GM12873 (cell line): ENCODE results near the gene S100A5.

Source experiments
- TF ChIP-seq, protein P1 (sequence below): IDR thresholded peaks from 2 replicates; pipeline ENCODE4 v1.5.1; 2012; ENCODE audit warnings: low read depth, mild to moderate bottlenecking, moderate library complexity, low read length, control low read depth; ENCODE audit not compliant: insufficient read depth; ENCODE audit errors: missing control alignments

S100A5 gene

DNA sequence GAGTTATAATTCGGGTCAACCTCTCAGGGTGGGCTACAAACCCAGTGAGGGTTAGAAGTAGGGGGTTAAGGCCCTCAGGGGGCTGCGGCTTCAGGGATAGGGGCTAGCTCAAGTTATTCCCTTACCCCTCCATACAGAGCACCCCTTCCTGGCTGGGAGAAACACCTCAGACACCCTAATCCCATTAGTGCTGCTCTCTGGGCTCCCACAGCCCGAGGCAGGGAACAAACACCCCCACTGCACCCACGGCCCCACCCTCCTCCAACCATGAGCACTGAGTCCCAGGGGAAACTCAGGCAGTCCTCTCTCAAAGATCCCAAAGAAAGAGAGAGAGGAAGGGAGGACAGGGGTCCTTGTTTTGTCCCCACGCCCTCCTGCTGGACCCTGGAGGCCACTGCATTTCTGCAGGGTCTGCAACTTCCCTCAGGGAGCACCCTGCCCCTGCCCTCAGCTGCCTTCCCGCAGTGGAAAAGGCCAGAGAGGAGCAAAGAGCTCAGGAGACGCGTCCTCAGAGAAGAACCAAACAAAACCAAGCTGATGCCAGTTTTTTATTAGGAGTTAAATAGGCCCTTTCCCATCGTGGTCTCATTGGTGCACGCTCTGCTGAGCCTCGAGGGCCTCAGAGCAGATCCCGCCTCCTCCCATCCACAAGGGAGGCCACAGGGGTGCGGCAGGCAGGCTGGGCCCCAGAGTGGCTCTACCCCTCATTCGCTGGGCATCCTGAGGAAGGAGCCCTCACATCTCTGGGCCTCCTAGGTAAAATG, 6.2 kb upstream of the S100A5 start:
- TF ChIP-seq, protein P1, sequence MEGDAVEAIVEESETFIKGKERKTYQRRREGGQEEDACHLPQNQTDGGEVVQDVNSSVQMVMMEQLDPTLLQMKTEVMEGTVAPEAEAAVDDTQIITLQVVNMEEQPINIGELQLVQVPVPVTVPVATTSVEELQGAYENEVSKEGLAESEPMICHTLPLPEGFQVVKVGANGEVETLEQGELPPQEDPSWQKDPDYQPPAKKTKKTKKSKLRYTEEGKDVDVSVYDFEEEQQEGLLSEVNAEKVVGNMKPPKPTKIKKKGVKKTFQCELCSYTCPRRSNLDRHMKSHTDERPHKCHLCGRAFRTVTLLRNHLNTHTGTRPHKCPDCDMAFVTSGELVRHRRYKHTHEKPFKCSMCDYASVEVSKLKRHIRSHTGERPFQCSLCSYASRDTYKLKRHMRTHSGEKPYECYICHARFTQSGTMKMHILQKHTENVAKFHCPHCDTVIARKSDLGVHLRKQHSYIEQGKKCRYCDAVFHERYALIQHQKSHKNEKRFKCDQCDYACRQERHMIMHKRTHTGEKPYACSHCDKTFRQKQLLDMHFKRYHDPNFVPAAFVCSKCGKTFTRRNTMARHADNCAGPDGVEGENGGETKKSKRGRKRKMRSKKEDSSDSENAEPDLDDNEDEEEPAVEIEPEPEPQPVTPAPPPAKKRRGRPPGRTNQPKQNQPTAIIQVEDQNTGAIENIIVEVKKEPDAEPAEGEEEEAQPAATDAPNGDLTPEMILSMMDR, result no peak

DNA sequence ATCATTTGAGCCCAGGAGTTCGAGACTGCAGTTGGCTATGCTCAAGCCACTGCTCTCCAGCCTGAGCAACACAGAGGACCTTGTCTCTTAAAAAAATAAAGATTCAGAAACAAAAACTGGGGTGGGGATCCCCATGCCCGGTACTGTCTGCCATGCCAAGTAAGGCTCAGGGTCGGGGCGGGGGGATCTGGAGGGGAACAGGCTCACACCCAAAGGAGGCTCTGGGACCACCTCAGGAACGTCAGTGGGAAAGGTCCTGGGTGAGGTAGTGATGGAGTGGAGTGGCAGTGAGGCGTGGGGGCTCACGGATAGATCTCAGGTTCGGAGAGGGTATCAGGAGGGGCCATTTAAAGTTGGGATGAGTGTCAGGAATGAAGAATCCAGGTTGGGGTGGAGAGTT, 5.6 kb upstream of the S100A5 start:
- TF ChIP-seq, protein P1, result no peak

DNA sequence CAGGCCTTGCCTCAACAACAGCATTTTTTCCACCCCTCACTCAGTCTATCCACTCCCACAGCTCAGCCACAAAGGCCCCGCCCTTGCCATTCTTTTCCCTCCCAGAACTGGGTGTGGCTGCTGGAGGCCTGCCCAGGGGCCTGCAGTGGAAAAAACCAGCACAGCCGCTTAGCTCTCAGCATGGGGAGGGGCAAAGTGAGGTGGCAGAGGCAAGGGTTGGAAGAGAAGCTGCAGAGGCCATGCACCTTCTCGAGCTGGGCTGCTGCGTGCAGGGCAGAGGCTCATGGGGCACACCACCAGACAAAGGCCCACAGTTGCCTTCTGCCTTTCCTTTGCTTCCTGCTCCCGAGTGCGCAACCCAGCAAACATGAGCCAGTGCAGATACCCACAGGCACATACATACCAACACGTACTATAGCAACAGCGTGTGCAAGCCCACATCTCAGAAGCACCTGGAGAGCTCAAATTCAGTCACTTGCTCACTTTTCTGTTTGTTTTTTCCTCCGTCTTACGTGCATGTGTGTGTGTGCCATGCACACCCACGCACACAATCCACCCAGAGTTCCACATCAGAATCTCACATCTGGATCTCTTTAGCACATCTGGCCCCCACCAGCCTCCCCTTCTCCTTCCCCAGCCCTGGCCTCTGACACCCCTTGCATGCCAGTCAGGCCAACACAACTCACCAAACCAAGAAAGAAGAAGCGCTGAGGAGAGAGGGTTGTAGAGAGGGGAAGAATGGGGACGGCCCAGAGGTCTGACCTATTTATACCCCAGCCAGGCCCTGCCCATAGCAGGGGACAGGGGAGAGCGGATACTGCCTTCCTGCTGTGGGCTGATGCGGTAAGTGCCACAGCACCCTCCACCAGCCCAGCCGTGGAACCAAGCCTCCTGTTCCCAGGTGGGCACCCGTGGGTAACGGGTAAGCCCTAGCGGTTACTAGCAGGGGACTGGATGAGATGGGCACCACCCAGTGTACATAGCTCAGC, 4.6 kb upstream of the S100A5 start, which contains the start of gene S100A4:
TSS of gene S100A4 (minus strand) at position 740 of the 989 bp plus-strand sequence. CDS start 1,012 bp downstream, outside the sequence.
- TF ChIP-seq, protein P1, result no peak

DNA sequence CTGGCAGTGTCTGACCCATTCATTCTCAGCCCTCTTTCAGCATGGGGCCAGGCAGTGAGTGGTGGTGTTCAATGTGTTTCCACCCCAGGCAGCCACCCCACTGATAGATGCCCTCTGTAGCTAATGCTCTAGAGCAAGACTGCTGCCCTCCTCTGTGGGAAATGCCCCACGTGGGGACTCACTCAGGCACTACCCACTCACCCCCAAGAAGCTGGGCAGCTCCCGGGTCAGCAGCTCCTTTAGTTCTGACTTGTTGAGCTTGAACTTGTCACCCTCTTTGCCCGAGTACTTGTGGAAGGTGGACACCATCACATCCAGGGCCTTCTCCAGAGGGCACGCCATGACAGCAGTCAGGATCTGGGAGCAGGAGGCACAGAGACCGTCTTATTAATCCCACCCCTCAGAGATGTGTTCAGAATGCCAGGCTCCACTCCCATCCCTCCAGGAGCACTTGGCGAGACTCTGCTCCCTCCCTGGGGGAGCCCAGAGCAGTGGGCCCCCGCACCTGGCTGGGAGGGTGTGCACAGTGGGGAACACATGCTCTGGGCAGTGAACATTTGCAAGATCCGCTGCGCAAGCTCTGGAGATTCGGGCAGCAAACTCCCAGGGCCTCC, 3.8 kb upstream of the S100A5 start:
- TF ChIP-seq, protein P1, result no peak

DNA sequence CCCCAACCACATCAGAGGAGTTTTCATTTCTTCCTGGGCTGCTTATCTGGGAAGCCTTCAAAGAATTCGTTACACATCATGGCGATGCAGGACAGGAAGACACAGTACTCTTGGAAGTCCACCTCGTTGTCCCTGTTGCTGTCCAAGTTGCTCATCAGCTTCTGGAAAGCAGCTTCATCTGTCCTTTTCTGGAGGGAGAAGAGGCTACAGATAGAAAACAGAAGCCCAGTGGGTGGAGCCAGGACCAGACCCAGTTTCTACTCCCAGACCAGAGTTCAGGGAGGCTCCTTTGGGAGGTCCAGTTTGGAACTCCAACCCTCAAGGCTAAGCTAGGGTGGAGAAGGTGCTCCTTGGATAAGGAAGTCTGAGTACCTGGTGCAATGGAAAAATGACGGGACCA, 3.0 kb upstream of the S100A5 start:
- TF ChIP-seq, protein P1, result no peak

DNA sequence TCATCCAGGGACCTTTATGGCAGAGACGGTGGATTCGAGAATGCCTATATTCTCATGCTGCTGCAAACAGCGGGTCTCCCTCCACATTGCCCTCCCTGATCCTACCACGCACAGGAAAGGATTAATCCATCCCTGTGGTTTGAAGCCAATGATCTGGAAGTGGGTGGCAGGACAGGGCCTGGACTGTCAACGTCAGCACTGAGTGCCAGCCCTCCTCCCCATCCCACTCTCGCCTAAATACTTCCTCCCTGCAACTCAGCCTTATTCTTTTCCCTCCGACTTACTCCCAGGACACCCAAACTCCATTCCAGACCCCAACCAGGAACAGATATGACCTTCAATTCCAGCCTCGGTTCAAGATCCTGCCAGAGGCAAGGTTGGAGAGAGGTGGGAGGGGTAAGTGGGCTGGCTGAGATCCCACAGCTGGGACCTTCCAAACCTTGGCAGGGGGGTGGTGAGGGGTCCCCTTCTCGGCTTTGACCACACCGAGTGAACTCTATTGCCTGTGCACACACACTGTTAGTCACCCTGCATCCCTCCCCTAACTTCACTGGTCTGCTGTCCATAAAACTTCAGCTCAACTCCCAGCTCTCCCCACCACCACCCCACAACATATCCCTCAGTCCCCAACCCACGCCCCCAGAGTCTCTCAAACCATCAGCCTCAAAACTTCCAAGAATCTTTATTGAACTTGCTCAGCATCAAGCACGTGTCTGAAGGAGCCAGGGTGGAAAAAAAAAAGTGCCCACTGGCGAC, 2.4 kb upstream of the S100A5 start:
- TF ChIP-seq, protein P1, result no peak
